GM21825 (cell line): ENCODE results near the gene IQCN.

Experiments used
- ATAC-seq: cut with Tn5 transposase; IDR thresholded peaks from one replicate; pipeline ENCODE4 v1.9.1; 2021; ENCODE audit warnings: mild to moderate bottlenecking, moderate library complexity; ENCODE audit not compliant: unreplicated experiment

The IQCN gene

GRCh38 chr19:18266771-18267686 is 7.2 kb downstream of the IQCN start:
- no peak for ATAC-seq

- no peak for ATAC-seq
Observed at GRCh38 chr19:18265582-18265981, 8.7 kb downstream of the IQCN start.

- no peak for ATAC-seq
Observed at GRCh38 chr19:18264971-18265540, 9.2 kb downstream of the IQCN start.

GRCh38 chr19:18264137-18264854 is 10.0 kb downstream of the IQCN start:
- ATAC-seq: no peak

GRCh38 chr19:18263324-18264136 is 10.7 kb downstream of the IQCN start:
- ATAC-seq: no peak

- ATAC-seq: no peak
Observed at GRCh38 chr19:18262917-18263316, 11.3 kb downstream of the IQCN start.

- no peak for ATAC-seq
Observed at GRCh38 chr19:18262144-18262543, 12.1 kb downstream of the IQCN start.

GRCh38 chr19:18261474-18261873 is 12.8 kb downstream of the IQCN start:
- no peak for ATAC-seq

GRCh38 chr19:18259893-18260292 is 14.4 kb downstream of the IQCN start:
- no peak for ATAC-seq

- ATAC-seq: no peak
Observed at GRCh38 chr19:18257503-18258470, 16.5 kb downstream of the IQCN start.

- ATAC-seq: no peak
Observed at GRCh38 chr19:18254546-18255503, 19.4 kb downstream of the IQCN start.

GRCh38 chr19:18253716-18254115 is 20.5 kb downstream of the IQCN start:
- ATAC-seq: no peak

- ATAC-seq: no peak
Observed at GRCh38 chr19:18253130-18253529, 21.1 kb downstream of the IQCN start.

- ATAC-seq: no peak
Observed at GRCh38 chr19:18252370-18252717, 21.9 kb downstream of the IQCN start.

GRCh38 chr19:18251587-18252369 is 22.5 kb downstream of the IQCN start:
- ATAC-seq: no peak

- ATAC-seq: no peak
Observed at GRCh38 chr19:18249834-18250233, 24.4 kb downstream of the IQCN start.

GRCh38 chr19:18245297-18245696 is 29.0 kb downstream of the IQCN start:
- ATAC-seq: no peak

- no peak for ATAC-seq
Observed at GRCh38 chr19:18239303-18239702, 34.9 kb downstream of the IQCN start.
